Parathyroid adenoma (tissue), 2 donors: ENCODE data around the gene HOXD12.

Experiments
- H2AFZ ChIP-seq: fragments of 300-600 bp; sonication (generic); one replicate; pipeline ENCODE4 v1.7.0; 2017; ENCODE audit warnings: antibody characterized with exemption, mild to moderate bottlenecking
- H3K27ac ChIP-seq: fragments of 300-600 bp; sonication (generic); one replicate; pipeline ENCODE4 v1.7.0; 2017
- H3K27me3 ChIP-seq: fragments of 300-600 bp; sonication (generic); one replicate; pipeline ENCODE4 v1.7.0; 2017; ENCODE audit warnings: low read length; ENCODE audit not compliant: control insufficient read depth, insufficient read depth
- H3K36me3 ChIP-seq: fragments of 300-600 bp; sonication (generic); one replicate; pipeline ENCODE4 v1.7.0; 2017; ENCODE audit warnings: low read length; ENCODE audit not compliant: control insufficient read depth, insufficient read depth
- H3K4me1 ChIP-seq: fragments of 300-600 bp; sonication (generic); one replicate; pipeline ENCODE4 v1.7.0; 2017; ENCODE audit warnings: control low read depth
- H3K4me2 ChIP-seq: fragments of 300-600 bp; sonication (generic); one replicate; pipeline ENCODE4 v1.7.0; 2017; ENCODE audit warnings: low read length
- H3K4me3 ChIP-seq: fragments of 300-600 bp; sonication (generic); one replicate; pipeline ENCODE4 v1.7.0; 2017; ENCODE audit warnings: low read depth, low read length
- H3K79me2 ChIP-seq: fragments of 300-600 bp; sonication (generic); one replicate; pipeline ENCODE4 v1.7.0; 2017; ENCODE audit warnings: control low read depth
- H3K9ac ChIP-seq: fragments of 300-600 bp; sonication (generic); one replicate; pipeline ENCODE4 v1.7.0; 2017; ENCODE audit warnings: mild to moderate bottlenecking
- H3K9me3 ChIP-seq: fragments of 300-600 bp; sonication (generic); one replicate; pipeline ENCODE4 v1.7.0; 2017; ENCODE audit warnings: low read length; ENCODE audit not compliant: control insufficient read depth
- CTCF ChIP-seq: fragments of 300-600 bp; sonication (generic); IDR thresholded peaks from one replicate; pipeline ENCODE4 v1.7.0; 2017; ENCODE audit warnings: antibody characterized with exemption, mild to moderate bottlenecking
- donor health status: primary hyperparathyroidism.

Gene HOXD12

DNA sequence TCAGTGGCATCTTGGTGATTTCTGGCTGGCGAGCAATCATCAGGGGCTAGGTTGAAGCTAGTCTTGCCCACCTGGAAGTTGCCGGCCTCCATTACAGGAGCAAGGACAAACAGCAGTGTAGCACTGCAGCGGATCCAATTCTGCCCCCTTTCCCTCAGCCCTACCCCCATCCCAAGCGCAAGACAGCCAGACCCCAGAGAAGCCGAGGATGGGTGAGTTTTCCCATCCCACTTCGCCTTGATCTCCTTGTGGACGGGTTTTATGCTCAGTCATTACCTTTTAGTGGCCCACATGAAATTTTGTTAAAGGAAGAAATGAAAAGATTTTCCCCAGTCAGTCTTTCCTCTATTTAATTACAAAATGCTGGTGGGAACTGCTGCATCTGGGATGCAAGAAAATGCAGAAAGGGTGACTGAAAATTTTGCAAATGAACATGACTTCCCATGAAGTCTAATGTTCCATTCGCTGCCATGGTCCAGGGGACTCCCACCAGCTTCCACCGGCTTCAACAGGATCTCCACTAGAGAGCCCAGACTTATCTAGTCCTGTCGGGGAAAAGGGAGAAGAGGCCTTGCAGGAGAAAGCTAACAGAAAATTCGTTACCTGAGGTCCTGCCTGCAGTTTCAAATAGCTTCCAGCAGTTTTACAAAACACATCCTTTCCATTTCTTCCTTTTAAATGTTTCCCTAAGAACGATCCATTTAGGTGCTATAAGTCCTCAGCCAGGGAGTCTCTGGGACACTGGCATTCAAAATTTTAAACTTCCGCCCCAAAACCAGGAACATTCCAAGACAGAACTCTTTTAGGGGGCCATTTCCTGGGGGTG lies 21.0 kb downstream of the HOXD12 start:
- no peak overlapping the region for H3K4me3 ChIP-seq
- H2AFZ ChIP-seq: no peak overlapping the region
- H3K27me3 ChIP-seq: peaks cover 36% of the 10 kb centered on the region
- H3K4me2 ChIP-seq: no peak overlapping the region
- H3K36me3 ChIP-seq: no peaks in the 10 kb centered on the region
- H3K79me2 ChIP-seq: no peaks in the 10 kb centered on the region
- H3K9me3 ChIP-seq: no peaks in the 10 kb centered on the region
- TF ChIP-seq CTCF: no peak
- H3K9ac ChIP-seq: no peak overlapping the region
- no peak overlapping the region for H3K27ac ChIP-seq
- no peaks in the 10 kb centered on the region for H3K4me1 ChIP-seq

- no peak for TF ChIP-seq CTCF
Measured at GRCh38 chr2:176121190-176122051, 21.8 kb downstream of the HOXD12 start.

GRCh38 chr2:176122052-176122682 lies 22.6 kb downstream of the HOXD12 start:
- Histone ChIP-seq H3K4me1 (no peaks in the 10 kb centered on the region), H3K27ac (no peak overlapping the region), H3K4me2 (no peak overlapping the region), H3K36me3 (no peaks in the 10 kb centered on the region), H3K4me3 (peak overlapping the region; percentile 44), H2AFZ (no peak overlapping the region), H3K27me3 (peaks cover 27% of the 10 kb centered on the region), H3K9me3 (no peaks in the 10 kb centered on the region), H3K9ac (no peak overlapping the region), H3K79me2 (no peaks in the 10 kb centered on the region)
- TF ChIP-seq CTCF: no peak

More at GRCh38 chr2:176121190-176122051, 21.8 kb downstream of the HOXD12 start:
- H3K4me2 ChIP-seq: no peak overlapping the region
- no peak overlapping the region for H3K27ac ChIP-seq
- H2AFZ ChIP-seq: no peak overlapping the region
- peaks cover 32% of the 10 kb centered on the region for H3K27me3 ChIP-seq
- H3K9ac ChIP-seq: no peak overlapping the region
- H3K9me3 ChIP-seq: no peaks in the 10 kb centered on the region
- H3K4me1 ChIP-seq: no peaks in the 10 kb centered on the region
- H3K4me3 ChIP-seq: no peak overlapping the region
- no peaks in the 10 kb centered on the region for H3K79me2 ChIP-seq
- H3K36me3 ChIP-seq: no peaks in the 10 kb centered on the region

DNA sequence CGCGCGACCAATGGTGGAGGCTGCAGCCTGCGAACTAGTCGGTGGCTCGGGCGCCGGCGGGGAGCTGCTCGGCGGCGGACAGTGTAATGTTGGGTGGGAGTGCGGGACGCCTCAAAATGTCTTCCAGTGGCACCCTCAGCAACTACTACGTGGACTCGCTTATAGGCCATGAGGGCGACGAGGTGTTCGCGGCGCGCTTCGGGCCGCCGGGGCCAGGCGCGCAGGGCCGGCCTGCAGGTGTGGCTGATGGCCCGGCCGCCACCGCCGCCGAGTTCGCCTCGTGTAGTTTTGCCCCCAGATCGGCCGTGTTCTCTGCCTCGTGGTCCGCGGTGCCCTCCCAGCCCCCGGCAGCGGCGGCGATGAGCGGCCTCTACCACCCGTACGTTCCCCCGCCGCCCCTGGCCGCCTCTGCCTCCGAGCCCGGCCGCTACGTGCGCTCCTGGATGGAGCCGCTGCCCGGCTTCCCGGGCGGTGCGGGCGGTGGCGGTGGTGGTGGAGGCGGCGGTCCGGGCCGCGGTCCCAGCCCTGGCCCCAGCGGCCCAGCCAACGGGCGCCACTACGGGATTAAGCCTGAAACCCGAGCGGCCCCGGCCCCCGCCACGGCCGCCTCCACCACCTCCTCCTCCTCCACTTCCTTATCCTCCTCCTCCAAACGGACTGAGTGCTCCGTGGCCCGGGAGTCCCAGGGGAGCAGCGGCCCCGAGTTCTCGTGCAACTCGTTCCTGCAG lies 23.3 kb downstream of the HOXD12 start, which contains the start of gene HOXD9:
Gene HOXD9, plus strand, starts transcription at position 37 of the 728 bp plus-strand sequence. Its CDS starts 50 bp downstream, at position 87.
- Histone ChIP-seq H3K4me1 (no peaks in the 10 kb centered on the region), H3K27ac (no peak within 1 kb of the TSS), H3K4me3 (peak within 1 kb of the TSS; percentile 44), H3K4me2 (peak within 1 kb of the TSS; percentile 13), H2AFZ (no peak within 1 kb of the TSS), H3K9me3 (no peaks in the 10 kb centered on the region), H3K9ac (no peak within 1 kb of the TSS), H3K36me3 (no peaks in the 10 kb centered on the region), H3K79me2 (no peaks in the 10 kb centered on the region), H3K27me3 (peaks cover 25% of the 10 kb centered on the region)
- TF ChIP-seq CTCF: no peak
